ENCODE measurements around the gene NOCT. TPM values are rescaled to one million over a fixed set of nuclear protein-coding genes. Genes with fewer than 3 reads are reported as not detected.
A peak's percentile ranks its signal among the peaks of the same experiment; 100 is the strongest.
"Not testable (repeated sequence)": the region's sequence is repeated elsewhere in the genome, so short reads cannot be mapped to it uniquely, and the experiment has no call there.

Gene NOCT
- total and polyA plus RNA-seq, 9 donors, result 2.8 to 4.2 (median 3.3) TPM

DNA sequence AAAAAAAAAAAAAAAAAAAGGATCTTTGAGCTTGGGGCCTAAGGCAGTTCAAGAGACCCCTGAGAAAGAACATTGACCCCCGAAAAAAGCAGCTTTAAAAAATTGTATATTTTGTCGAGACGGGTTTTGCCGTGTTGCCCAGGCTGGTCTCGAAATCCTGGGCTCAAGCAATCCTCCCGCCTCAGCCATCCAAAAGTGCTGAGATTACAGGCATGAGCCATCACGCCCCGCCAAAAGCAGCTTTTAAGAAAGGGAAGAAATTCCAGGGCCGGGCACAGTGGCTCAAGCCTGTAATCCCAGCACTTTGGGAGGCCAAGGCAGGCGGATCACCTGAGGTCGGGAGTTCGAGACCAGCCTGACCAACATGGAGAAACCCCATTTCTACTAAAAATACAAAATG lies 5.5 kb downstream of the NOCT start:
- H3K36me3 ChIP-seq (ENCODE audit: control insufficient read depth, insufficient read depth, low read length); H3K4me3 ChIP-seq (ENCODE audit: low read length); H3K27me3 ChIP-seq (ENCODE audit: control insufficient read depth, insufficient read depth, low read length); DNase-seq; H3K4me1 ChIP-seq (ENCODE audit: control insufficient read depth, insufficient read depth, low read length); H3K27ac ChIP-seq (ENCODE audit: low read length); H3K9me3 ChIP-seq (replicated peaks; ENCODE audit: control insufficient read depth, low read depth, low read length): not testable (repeated sequence)
- WGBS (ENCODE audit: insufficient coverage), result 87% methylated on average over 8 of the region's 12 CpGs

- H3K27me3 ChIP-seq (ENCODE audit: control insufficient read depth, insufficient read depth, low read length), result no peaks in the 10 kb centered on the region
- H3K9me3 ChIP-seq (replicated peaks; ENCODE audit: control insufficient read depth, low read depth, low read length), result no peaks in the 10 kb centered on the region
- WGBS (ENCODE audit: insufficient coverage), result 91% methylated on average over 3 of the region's 5 CpGs
- no peak overlapping the region for H3K4me3 ChIP-seq (ENCODE audit: low read length)
- no peaks in the 10 kb centered on the region for H3K36me3 ChIP-seq (ENCODE audit: control insufficient read depth, insufficient read depth, low read length)
- no peak for DNase-seq
- H3K27ac ChIP-seq (ENCODE audit: low read length), result no peak overlapping the region
- no peaks in the 10 kb centered on the region for H3K4me1 ChIP-seq (ENCODE audit: control insufficient read depth, insufficient read depth, low read length)
These were observed 7.3 kb downstream of the NOCT start for GRCh38 chr4:139022835-139023234.

DNA sequence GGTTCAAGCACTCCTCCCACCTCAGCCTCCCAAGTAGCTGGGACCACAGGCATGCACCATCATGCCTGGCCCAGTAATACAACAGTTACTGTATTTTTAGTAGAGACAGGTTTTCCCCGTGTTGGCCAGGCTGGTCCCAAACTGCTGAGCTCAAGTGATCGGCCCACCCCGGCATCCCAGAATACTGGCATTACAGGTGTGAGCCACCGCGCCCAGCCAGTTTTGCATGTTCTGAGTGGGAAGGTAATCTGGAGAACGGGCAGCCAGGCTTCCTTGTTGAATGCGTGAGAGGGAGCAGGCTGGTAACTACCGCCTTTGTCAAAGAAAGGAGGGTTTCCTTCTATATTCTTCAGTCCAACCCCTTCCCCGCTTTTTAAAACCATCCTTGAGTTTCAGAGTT lies 9.1 kb downstream of the NOCT start:
- peaks cover 3% of the 10 kb centered on the region for H3K4me1 ChIP-seq (ENCODE audit: control insufficient read depth, insufficient read depth, low read length)
- no peak overlapping the region for H3K27ac ChIP-seq (ENCODE audit: low read length)
- H3K27me3 ChIP-seq (ENCODE audit: control insufficient read depth, insufficient read depth, low read length), result no peaks in the 10 kb centered on the region
- H3K4me3 ChIP-seq (ENCODE audit: low read length), result no peak overlapping the region
- H3K36me3 ChIP-seq (ENCODE audit: control insufficient read depth, insufficient read depth, low read length), result no peaks in the 10 kb centered on the region
- DNase-seq, result no peak
- H3K9me3 ChIP-seq (replicated peaks; ENCODE audit: control insufficient read depth, low read depth, low read length), result no peaks in the 10 kb centered on the region
- 100% methylated on average over 7 of the region's 9 CpGs for WGBS (ENCODE audit: insufficient coverage)

- 100% methylated on average over 1 of the region's 1 CpG for WGBS (ENCODE audit: insufficient coverage)
- no peak overlapping the region for H3K27ac ChIP-seq (ENCODE audit: low read length)
These were observed 10.3 kb downstream of the NOCT start for GRCh38 chr4:139025841-139026240.

DNA sequence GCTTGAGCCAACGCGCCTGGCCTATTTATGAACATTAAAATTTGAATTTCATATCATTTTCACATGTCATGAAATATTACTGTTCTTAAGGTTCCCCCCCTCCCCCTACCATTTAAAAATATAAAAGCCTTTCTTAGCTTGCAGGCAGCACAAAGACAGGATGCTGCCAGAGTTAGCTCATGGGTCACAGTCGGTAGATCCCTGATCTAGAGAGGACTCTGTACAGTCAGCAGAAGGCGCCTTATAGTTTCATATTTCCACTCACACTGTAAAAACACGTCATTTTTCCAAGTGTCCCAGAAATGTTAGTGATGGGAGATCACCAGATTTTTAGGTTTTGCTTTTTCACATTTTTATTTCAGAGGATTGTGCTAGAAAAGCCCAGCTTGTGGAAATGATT lies 12.2 kb downstream of the NOCT start:
- Histone ChIP-seq H3K36me3 (ENCODE audit: control insufficient read depth, insufficient read depth, low read length) (no peaks in the 10 kb centered on the region), H3K9me3 (replicated peaks; ENCODE audit: control insufficient read depth, low read depth, low read length) (no peaks in the 10 kb centered on the region), H3K4me3 (ENCODE audit: low read length) (no peak overlapping the region), H3K4me1 (ENCODE audit: control insufficient read depth, insufficient read depth, low read length) (peaks cover 3% of the 10 kb centered on the region), H3K27me3 (ENCODE audit: control insufficient read depth, insufficient read depth, low read length) (no peaks in the 10 kb centered on the region), H3K27ac (ENCODE audit: low read length) (peak overlapping the region; percentile 49)
- peak; percentile 54 for DNase-seq
- no CpG with 5 or more reads among the region's 5 CpGs for WGBS (ENCODE audit: insufficient coverage)

More at GRCh38 chr4:139025841-139026240, 10.3 kb downstream of the NOCT start:
- DNase-seq, result no peak
- H3K36me3 ChIP-seq (ENCODE audit: control insufficient read depth, insufficient read depth, low read length), result no peaks in the 10 kb centered on the region
- no peak overlapping the region for H3K4me3 ChIP-seq (ENCODE audit: low read length)
- no peaks in the 10 kb centered on the region for H3K27me3 ChIP-seq (ENCODE audit: control insufficient read depth, insufficient read depth, low read length)
- no peaks in the 10 kb centered on the region for H3K9me3 ChIP-seq (replicated peaks; ENCODE audit: control insufficient read depth, low read depth, low read length)
- peaks cover 3% of the 10 kb centered on the region for H3K4me1 ChIP-seq (ENCODE audit: control insufficient read depth, insufficient read depth, low read length)

DNA sequence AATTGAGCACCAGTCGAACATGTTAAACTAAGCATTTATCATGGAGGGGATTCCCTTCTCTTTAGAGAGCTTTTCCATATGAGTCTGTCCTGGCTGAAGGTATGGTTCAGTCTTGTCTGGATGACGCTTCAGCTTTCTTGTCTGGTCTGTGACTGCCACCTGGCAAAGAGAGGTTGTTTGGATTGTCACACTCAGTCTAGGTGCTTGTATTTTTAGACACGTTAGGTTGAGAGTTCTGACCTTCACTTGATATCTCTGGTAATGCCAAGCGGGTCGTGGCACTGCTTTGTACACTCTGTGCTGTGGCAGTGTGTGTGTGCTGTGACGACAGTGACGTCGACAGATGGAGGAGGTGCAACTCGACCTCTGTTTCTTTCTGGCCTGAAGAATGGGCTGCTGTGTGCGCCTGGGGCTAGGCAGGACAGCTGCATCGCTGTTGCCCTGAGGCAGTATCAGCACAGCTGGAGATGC lies 12.6 kb downstream of the NOCT start:
- Histone ChIP-seq H3K27me3 (ENCODE audit: control insufficient read depth, insufficient read depth, low read length) (no peaks in the 10 kb centered on the region), H3K27ac (ENCODE audit: low read length) (peak overlapping the region; percentile 49)

DNA sequence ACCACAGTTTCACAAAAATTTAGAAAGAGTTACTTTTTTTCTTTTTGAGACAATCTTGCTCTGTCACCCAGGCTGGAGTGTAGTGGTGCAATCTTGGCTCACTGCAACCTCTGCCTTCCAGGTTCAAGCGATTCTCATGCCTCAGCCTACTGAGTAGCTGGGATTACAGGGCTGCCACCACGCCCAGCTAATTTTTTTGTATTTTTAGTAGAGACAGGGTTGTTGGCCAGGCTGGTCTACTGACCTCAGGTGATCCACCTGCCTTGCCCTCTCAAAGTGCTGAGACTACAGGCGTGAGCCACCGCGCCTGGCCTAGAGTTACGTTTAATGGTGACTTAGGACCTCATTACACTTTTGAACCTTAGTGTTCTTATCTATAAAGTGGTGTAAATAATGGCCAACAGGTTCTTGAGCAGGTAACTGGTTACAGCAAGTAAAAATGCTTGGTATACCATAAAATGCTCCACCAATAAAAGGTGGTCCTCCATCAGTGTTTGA lies 14.3 kb downstream of the NOCT start:
- H3K27ac ChIP-seq (ENCODE audit: low read length), result not testable (repeated sequence)

More for the DNA sequence above, 12.6 kb downstream of the NOCT start:
- no peaks in the 10 kb centered on the region for H3K9me3 ChIP-seq (replicated peaks; ENCODE audit: control insufficient read depth, low read depth, low read length)
- peaks cover 3% of the 10 kb centered on the region for H3K4me1 ChIP-seq (ENCODE audit: control insufficient read depth, insufficient read depth, low read length)
- WGBS (ENCODE audit: insufficient coverage), result 69% methylated on average over 10 of the region's 11 CpGs
- H3K4me3 ChIP-seq (ENCODE audit: low read length), result no peak overlapping the region
- DNase-seq, result peak; percentile 38
- H3K36me3 ChIP-seq (ENCODE audit: control insufficient read depth, insufficient read depth, low read length), result no peaks in the 10 kb centered on the region

DNA sequence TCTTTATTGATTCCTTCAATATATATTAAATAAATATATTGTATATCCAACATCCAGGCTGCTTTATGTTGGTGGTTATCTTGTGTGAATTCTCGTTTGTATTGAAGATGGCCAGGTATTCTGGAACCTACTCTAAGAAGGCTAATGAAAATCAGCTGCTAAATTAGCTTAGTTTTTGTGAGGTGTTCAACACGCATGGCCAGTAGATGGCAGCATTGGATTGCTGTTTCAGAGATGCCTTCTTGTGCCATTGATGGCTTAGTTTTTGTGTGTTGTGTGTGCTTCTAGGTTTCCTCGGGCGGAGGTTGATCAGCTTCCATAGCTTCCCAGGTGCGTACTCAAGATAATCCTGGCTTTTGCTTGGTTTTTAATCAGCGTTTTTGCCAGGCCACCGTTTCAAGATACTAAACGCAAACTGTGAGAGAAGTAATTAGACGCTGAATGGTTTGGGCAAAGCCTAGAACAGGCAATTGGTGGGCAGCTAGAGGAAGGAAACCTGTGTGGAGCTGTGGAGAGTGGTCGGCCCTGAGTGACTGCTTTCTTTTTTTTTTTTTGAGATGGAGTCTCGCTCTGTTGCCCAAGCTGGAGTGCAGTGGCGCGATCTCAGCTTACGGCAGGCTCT lies 15.1 kb downstream of the NOCT start:
- no peak overlapping the region for H3K27ac ChIP-seq (ENCODE audit: low read length)
- WGBS (ENCODE audit: insufficient coverage), result 59% methylated on average over 7 of the region's 14 CpGs
- no peak overlapping the region for H3K4me3 ChIP-seq (ENCODE audit: low read length)

More for the DNA sequence above, 14.3 kb downstream of the NOCT start:
- not testable (repeated sequence) for H3K27me3 ChIP-seq (ENCODE audit: control insufficient read depth, insufficient read depth, low read length); DNase-seq; H3K4me1 ChIP-seq (ENCODE audit: control insufficient read depth, insufficient read depth, low read length); H3K9me3 ChIP-seq (replicated peaks; ENCODE audit: control insufficient read depth, low read depth, low read length); H3K4me3 ChIP-seq (ENCODE audit: low read length); H3K36me3 ChIP-seq (ENCODE audit: control insufficient read depth, insufficient read depth, low read length)
- WGBS (ENCODE audit: insufficient coverage), result 100% methylated on average over 1 of the region's 6 CpGs

GRCh38 chr4:139035650-139036049 lies 20.1 kb downstream of the NOCT start:
- peaks cover 6% of the 10 kb centered on the region for H3K36me3 ChIP-seq (ENCODE audit: control insufficient read depth, insufficient read depth, low read length)
- no peaks in the 10 kb centered on the region for H3K27me3 ChIP-seq (ENCODE audit: control insufficient read depth, insufficient read depth, low read length)
- no peak overlapping the region for H3K27ac ChIP-seq (ENCODE audit: low read length)
- no peaks in the 10 kb centered on the region for H3K9me3 ChIP-seq (replicated peaks; ENCODE audit: control insufficient read depth, low read depth, low read length)
- 72% methylated on average over 3 of the region's 5 CpGs for WGBS (ENCODE audit: insufficient coverage)
- H3K4me3 ChIP-seq (ENCODE audit: low read length), result no peak overlapping the region
- no peak for DNase-seq
- no peaks in the 10 kb centered on the region for H3K4me1 ChIP-seq (ENCODE audit: control insufficient read depth, insufficient read depth, low read length)

More for the DNA sequence above, 15.1 kb downstream of the NOCT start:
- H3K27me3 ChIP-seq (ENCODE audit: control insufficient read depth, insufficient read depth, low read length), result no peaks in the 10 kb centered on the region
- peak; percentile 89 for DNase-seq
- peaks cover 3% of the 10 kb centered on the region for H3K4me1 ChIP-seq (ENCODE audit: control insufficient read depth, insufficient read depth, low read length)
- H3K9me3 ChIP-seq (replicated peaks; ENCODE audit: control insufficient read depth, low read depth, low read length), result no peaks in the 10 kb centered on the region
- H3K36me3 ChIP-seq (ENCODE audit: control insufficient read depth, insufficient read depth, low read length), result no peaks in the 10 kb centered on the region

DNA sequence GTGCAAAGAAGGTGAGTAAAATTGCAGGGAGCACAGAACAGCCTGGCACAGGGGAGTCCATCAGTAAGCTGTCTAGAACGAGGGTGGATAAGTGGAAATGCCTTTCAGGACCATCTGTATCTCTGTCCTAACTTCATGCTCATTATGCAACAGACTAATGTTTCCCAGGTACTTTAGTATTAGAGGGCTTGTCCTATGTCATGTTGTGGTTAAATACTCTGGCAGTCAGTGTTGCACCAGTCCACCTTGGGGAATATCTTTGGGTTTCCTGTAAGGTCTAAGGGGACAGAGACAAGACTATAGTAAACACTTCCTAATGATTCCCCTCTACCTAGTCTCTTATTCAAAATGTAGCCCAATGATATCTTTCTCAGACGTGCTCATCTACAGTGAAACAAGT lies 21.3 kb downstream of the NOCT start:
- DNase-seq, result no peak
- no peaks in the 10 kb centered on the region for H3K27me3 ChIP-seq (ENCODE audit: control insufficient read depth, insufficient read depth, low read length)
- H3K4me3 ChIP-seq (ENCODE audit: low read length), result no peak overlapping the region
- H3K4me1 ChIP-seq (ENCODE audit: control insufficient read depth, insufficient read depth, low read length), result no peaks in the 10 kb centered on the region
- peaks cover 7% of the 10 kb centered on the region for H3K36me3 ChIP-seq (ENCODE audit: control insufficient read depth, insufficient read depth, low read length)
- no peak overlapping the region for H3K27ac ChIP-seq (ENCODE audit: low read length)
- WGBS (ENCODE audit: insufficient coverage), result no CpG with 5 or more reads among the region's 2 CpGs
- H3K9me3 ChIP-seq (replicated peaks; ENCODE audit: control insufficient read depth, low read depth, low read length), result no peaks in the 10 kb centered on the region

Measured in muscle of leg (tissue), 11 donors.